B cell (primary cell): ENCODE measurements around the gene KRTAP4-3. TPM values are rescaled to one million over a fixed set of nuclear protein-coding genes. Genes with fewer than 3 reads are reported as not detected.
"Not testable (repeated sequence)": the region's sequence is repeated elsewhere in the genome, so short reads cannot be mapped to it uniquely, and the experiment has no call there.

Experiments
- ATAC-seq: fragments of 200-7000 bp; cut with Tn5 transposase; one replicate; pipeline ENCODE4 v1.10.0; 2021; ENCODE audit warnings: low read depth, mild to moderate bottlenecking, moderate number of reproducible peaks, moderate library complexity
- CTCF ChIA-PET: fragments of 350-600 bp; sonication (Branson Sonifier 250); formaldehyde crosslinking; loops from one replicate; lab custom pipeline; 2021; ENCODE audit warnings: antibody characterized with exemption, inconsistent platforms; lab: Charles Lee
- POLR2A ChIA-PET: fragments of 350-600 bp; sonication (Branson Sonifier 250); formaldehyde crosslinking; loops from one replicate; lab custom pipeline; 2021; ENCODE audit warnings: antibody characterized with exemption; lab: Charles Lee
- DNase-seq: peaks from one replicate; pipeline ENCODE4 v3.0.0; 2013
- H2AFZ ChIP-seq: 2 replicates; pipeline ENCODE4 v1.6.1; 2012; ENCODE audit warnings: mild to moderate bottlenecking, low read depth, low read length; ENCODE audit not compliant: insufficient read depth, poor library complexity, severe bottlenecking
- H3K27ac ChIP-seq, 2 donors: 1 replicate in 1 of 2; 2 replicates in 1 of 2; pipeline ENCODE4 v1.5.1; 2012 to 2013; ENCODE audit warnings: low read length in 2 of 2, mild to moderate bottlenecking in 2 of 2, moderate library complexity in 1 of 2
- H3K27me3 ChIP-seq, 4 experiments: fragments of 200-600 bp in 1 of 4; sonication (generic) in 1 of 4; replicated peaks in 1 of 4; 1 replicate in 2 of 4; 2 replicates in 2 of 4; pipeline versions ENCODE4 v1.6.1 to v1.7.0; 2013 to 2016; ENCODE audit warnings: low read length in 3 of 4, mild to moderate bottlenecking in 2 of 4, mixed read lengths in 1 of 4, moderate library complexity in 1 of 4; ENCODE audit not compliant: insufficient read depth in 4 of 4, control insufficient read depth in 3 of 4; ENCODE audit errors: control extremely low read depth in 1 of 4
- H3K36me3 ChIP-seq, 2 experiments: replicated peaks in 1 of 2; 1 replicate in 1 of 2; 2 replicates in 1 of 2; pipeline versions ENCODE4 v1.6.1 to v1.7.1; 2013; ENCODE audit warnings: low read length in 1 of 2; ENCODE audit not compliant: insufficient read depth in 2 of 2, control insufficient read depth in 1 of 2; ENCODE audit errors: control extremely low read depth in 1 of 2, extremely low read depth in 1 of 2
- H3K4me1 ChIP-seq, 2 donors: fragments of 200-600 bp in 1 of 2; sonication (generic) in 1 of 2; 1 replicate in 1 of 2; 2 replicates in 1 of 2; pipeline versions ENCODE4 v1.5.1 to v1.6.1; 2013 to 2017; ENCODE audit warnings: low read length in 2 of 2; ENCODE audit not compliant: control insufficient read depth in 2 of 2, insufficient read depth in 2 of 2
- H3K4me2 ChIP-seq: replicated peaks from 2 replicates; pipeline ENCODE3; 2012; ENCODE audit warnings: mild to moderate bottlenecking, low read depth, low read length; ENCODE audit not compliant: poor library complexity, severe bottlenecking
- H3K4me3 ChIP-seq, 5 experiments: fragments of 200-600 bp in 1 of 5; sonication (generic) in 1 of 5; 1 replicate in 3 of 5; 2 replicates in 2 of 5; pipeline versions ENCODE4 v1.5.1 to v1.7.0; 2011 to 2016; ENCODE audit warnings: low read length in 4 of 5, mild to moderate bottlenecking in 4 of 5, low read depth in 2 of 5, control low read depth in 1 of 5, moderate library complexity in 1 of 5; ENCODE audit not compliant: insufficient read depth in 1 of 5; ENCODE audit errors: control extremely low read depth in 1 of 5, extremely low read depth in 1 of 5
- H3K79me2 ChIP-seq: fragments of 200-600 bp; sonication (generic); one replicate; pipeline ENCODE4 v1.6.0; 2016; ENCODE audit warnings: low read length; ENCODE audit not compliant: control insufficient read depth, insufficient read depth
- H3K9ac ChIP-seq: fragments of 200-600 bp; sonication (generic); 2 replicates; pipeline ENCODE4 v1.6.1; 2017; ENCODE audit warnings: mild to moderate bottlenecking, low read length, moderate library complexity
- H3K9me3 ChIP-seq, 3 donors: one replicate each; pipeline versions ENCODE4 v1.6.1 to v1.7.1; 2013; ENCODE audit warnings: low read length in 2 of 3; ENCODE audit not compliant: control insufficient read depth in 2 of 3, insufficient read depth in 1 of 3; ENCODE audit errors: control extremely low read depth in 1 of 3
- H4K20me1 ChIP-seq: 2 replicates; pipeline ENCODE4 v1.6.0; 2012; ENCODE audit warnings: mild to moderate bottlenecking, low read length; ENCODE audit not compliant: insufficient read depth, control insufficient read depth, poor library complexity, severe bottlenecking
- H3K27ac Mint-ChIP-seq: one replicate; pipeline ENCODE4 v1.8.0; 2021; ENCODE audit warnings: mixed read lengths
- H3K27me3 Mint-ChIP-seq: one replicate; pipeline ENCODE4 v1.8.0; 2021; ENCODE audit warnings: mixed read lengths
- H3K4me1 Mint-ChIP-seq: one replicate; pipeline ENCODE4 v1.8.0; 2021; ENCODE audit warnings: mixed read lengths
- H3K4me3 Mint-ChIP-seq: one replicate; pipeline ENCODE4 v1.8.0; 2021; ENCODE audit warnings: mixed read lengths
- H3K9me3 Mint-ChIP-seq: one replicate; pipeline ENCODE4 v1.8.0; 2022; ENCODE audit warnings: mixed read lengths; ENCODE audit not compliant: insufficient read depth
- CTCF ChIP-seq: fragments of 200-600 bp; IDR thresholded peaks from one replicate; pipeline ENCODE4 v1.8.0; 2022; ENCODE audit warnings: antibody characterized with exemption, mild to moderate bottlenecking
- EZH2 ChIP-seq: IDR thresholded peaks from 2 replicates; pipeline ENCODE4 v1.6.1; 2012; ENCODE audit warnings: borderline replicate concordance, low read depth, mild to moderate bottlenecking, moderate library complexity, low read length; ENCODE audit not compliant: insufficient read depth, poor library complexity, severe bottlenecking
- WGBS: methylation state at CpG from one replicate; pipeline ENCODE4 v1.1.5; 2013; ENCODE audit warnings: missing lambda C conversion rate; ENCODE audit not compliant: insufficient coverage; 5-methylcytosine and 5-hydroxymethylcytosine counted together
- intact Hi-C: fragments of 100-400 bp; cut with micrococcal nuclease; formaldehyde crosslinking; loops from one replicate; pipeline ENCODE4 v1.10.0; 2022
- polyA plus RNA-seq: library from polyadenylated mRNA; depleted of rRNA; stranded (reverse); fragments of >200 nt; gene quantifications from 2 replicates; pipeline ENCODE4 v1.2.3, GENCODE V29; 2012
- total RNA-seq, 2 donors: library from RNA; stranded (reverse); fragments of 120-200 nt in 1 of 2; gene quantifications; 1 replicate in 1 of 2; 2 replicates in 1 of 2; pipeline versions ENCODE4 v1.2.3 to v1.2.4, GENCODE V29; 2013 to 2022

The KRTAP4-3 gene
- total and polyA plus RNA-seq, 2 donors (not counting 1 experiment from before 2014, with no cell fraction given), result not detected

- ChIA-PET CTCF (interaction anchor here (0.7 kb wide), 1 partner anchor 50 kb away, joined by 5 read pairs; no protein-coding TSS in a partner anchor), POLR2A (no interaction called here)
- no peak overlapping the region for H3K27ac Mint-ChIP-seq
- WGBS, result no CpG with 5 or more reads among the region's 1 CpG
- no peaks in the 10 kb centered on the region for H3K36me3 ChIP-seq
- no peaks in the 10 kb centered on the region for H3K79me2 ChIP-seq
- peaks cover 5% of the 10 kb centered on the region for H3K9me3 Mint-ChIP-seq
- no peak overlapping the region for H3K27ac ChIP-seq
- H4K20me1 ChIP-seq, result no peaks in the 10 kb centered on the region
- DNase-seq (no peak), ATAC-seq (no peak)
- H2AFZ ChIP-seq, result no peak overlapping the region
- no peak overlapping the region for H3K4me3 Mint-ChIP-seq
- H3K9ac ChIP-seq, result no peak overlapping the region
- H3K4me3 ChIP-seq, result no peak overlapping the region
- TF ChIP-seq CTCF (no peak), EZH2 (no peak)
- intact Hi-C loops, result loop anchor here (10.0 kb wide), 1 partner anchor 231 kb away; the partner anchor contains the start of gene KRT39
- no peaks in the 10 kb centered on the region for H3K4me1 ChIP-seq
- H3K27me3 Mint-ChIP-seq, result peaks cover 21% of the 10 kb centered on the region
- no peaks in the 10 kb centered on the region for H3K9me3 ChIP-seq
- no peak overlapping the region for H3K4me2 ChIP-seq
- H3K4me1 Mint-ChIP-seq, result no peaks in the 10 kb centered on the region
- no peaks in the 10 kb centered on the region for H3K27me3 ChIP-seq
These were observed 28.0 kb upstream of the KRTAP4-3 start for GRCh38 chr17:41196068-41196467.

GRCh38 chr17:41190328-41190727 is 22.3 kb upstream of the KRTAP4-3 start:
- DNase-seq (no peak), ATAC-seq (no peak)
- H3K27me3 ChIP-seq, result no peaks in the 10 kb centered on the region
- ChIA-PET CTCF (no interaction called here), POLR2A (no interaction called here)
- H3K27ac ChIP-seq, result no peak overlapping the region
- H3K9me3 ChIP-seq, result peaks cover 0 to 4% (median 0%) of the 10 kb centered on the region in 3 donors
- no peaks in the 10 kb centered on the region for H4K20me1 ChIP-seq
- Mint-ChIP-seq H3K4me3 (no peak overlapping the region), H3K27me3 (peaks cover 41% of the 10 kb centered on the region), H3K9me3 (no peaks in the 10 kb centered on the region), H3K27ac (no peak overlapping the region), H3K4me1 (no peaks in the 10 kb centered on the region)
- H3K4me1 ChIP-seq, result no peaks in the 10 kb centered on the region
- no peak overlapping the region for H3K4me2 ChIP-seq
- no peaks in the 10 kb centered on the region for H3K79me2 ChIP-seq
- H2AFZ ChIP-seq, result no peak overlapping the region
- intact Hi-C loops, result loop anchor here (10.0 kb wide), 1 partner anchor 226 kb away; the partner anchor contains the start of gene KRT39
- no peak overlapping the region for H3K9ac ChIP-seq
- H3K36me3 ChIP-seq, result no peaks in the 10 kb centered on the region
- no peak overlapping the region for H3K4me3 ChIP-seq
- TF ChIP-seq CTCF (no peak), EZH2 (no peak)
- WGBS, result 100% methylated on average over 3 of the region's 3 CpGs

GRCh38 chr17:41189837-41190318 is 21.9 kb upstream of the KRTAP4-3 start, which contains the start of gene KRTAP9-1:
Gene KRTAP9-1 (plus strand): TSS chr17:41189887. CDS start chr17:41189887, 0 bp downstream.
- H3K9ac ChIP-seq, H3K9me3 ChIP-seq, H3K4me1 ChIP-seq, H3K4me2 ChIP-seq, H3K27ac Mint-ChIP-seq, H3K4me3 ChIP-seq, ATAC-seq, H3K9me3 Mint-ChIP-seq, H3K4me1 Mint-ChIP-seq, H3K27ac ChIP-seq, H3K79me2 ChIP-seq, H4K20me1 ChIP-seq, H3K27me3 ChIP-seq, H2AFZ ChIP-seq, H3K4me3 Mint-ChIP-seq, POLR2A ChIA-PET, H3K36me3 ChIP-seq, DNase-seq: not testable (repeated sequence)
- H3K27me3 Mint-ChIP-seq, result peaks cover 41% of the 10 kb centered on the region
- intact Hi-C loops, result loop anchor here (10.0 kb wide), 1 partner anchor 225 kb away; the partner anchor contains the start of gene KRT39
- CTCF ChIA-PET, result interaction anchor here (1.2 kb wide), 1 partner anchor 11 kb away, joined by 3 read pairs; no protein-coding TSS in a partner anchor
- WGBS, result 82% methylated on average over 1 of the region's 1 CpG
